Left colon (tissue), 2 donors: ENCODE data around the gene ZEB2. TPM values are rescaled to one million over a fixed set of nuclear protein-coding genes. Genes with fewer than 3 reads are reported as not detected.

Experiments used
- ATAC-seq: fragments of 200-7000 bp; cut with Tn5 transposase; one replicate; pipeline ENCODE4 v1.9.1; 2020; ENCODE audit warnings: mild to moderate bottlenecking, moderate library complexity
- DNase-seq, 2 donors: peaks; one replicate each; pipeline ENCODE4 v3.0.0-alpha.2; 2020
- intact Hi-C, 2 donors: fragments of 100-400 bp; cut with DNase I in 1 of 2; cut with micrococcal nuclease in 1 of 2; formaldehyde crosslinking; loops; one replicate each; pipeline versions ENCODE4 v1.11.2 to v1.14.0; 2022; cut with DNase I, micrococcal nuclease
- total RNA-seq, 2 donors: library from RNA; stranded (reverse); fragmentation: NEBNext Ultra II Directional; extraction: Animal tissue kit (Norgen Biotek cat#: 25700); gene quantifications; one replicate each; pipeline ENCODE4 v1.2.1, GENCODE V29; 2021
- donor health status: DM: no; HTN: no; CAD: no.
- donor health status: DM: yes; HTN: yes; CAD: no.

ZEB2 gene
- total RNA-seq, 2 donors from 2014 or later: 15.4 to 41.1 TPM

GRCh38 chr2:144443837-144444817, 75.8 kb downstream of the ZEB2 start:
- DNase-seq (no peak), ATAC-seq (no peak)
- intact Hi-C loops: no loop called here

- intact Hi-C loops: no loop called here
- DNase-seq: no peak
- ATAC-seq: no peak
Measured at GRCh38 chr2:144441711-144442141, 78.2 kb downstream of the ZEB2 start.

GRCh38 chr2:144439993-144440392, 79.9 kb downstream of the ZEB2 start:
- intact Hi-C loops: no loop called here
- ATAC-seq: no peak
- no peak for DNase-seq

- ATAC-seq (no peak), DNase-seq (no peak)
- intact Hi-C loops: no loop called here
Measured at GRCh38 chr2:144438801-144439631, 80.9 kb downstream of the ZEB2 start.

- no peak for DNase-seq
- ATAC-seq: peak; percentile 84
- intact Hi-C loops: no loop called here
Measured at GRCh38 chr2:144437636-144438035, 82.3 kb downstream of the ZEB2 start.

GRCh38 chr2:144434425-144435222, 85.3 kb downstream of the ZEB2 start:
- no peak for DNase-seq
- intact Hi-C loops: no loop called here
- ATAC-seq: no peak

- DNase-seq: no peak
- no peak for ATAC-seq
- intact Hi-C loops: no loop called here
Measured at GRCh38 chr2:144432921-144433320, 87.0 kb downstream of the ZEB2 start.

GRCh38 chr2:144431998-144432397, 87.9 kb downstream of the ZEB2 start:
- intact Hi-C loops: no loop called here
- no peak for ATAC-seq
- DNase-seq: no peak

GRCh38 chr2:144431392-144431783, 88.5 kb downstream of the ZEB2 start:
- intact Hi-C loops: no loop called here
- ATAC-seq (no peak), DNase-seq (no peak)

- ATAC-seq: no peak
- intact Hi-C loops: no loop called here
- no peak for DNase-seq
Measured at GRCh38 chr2:144430722-144431391, 89.1 kb downstream of the ZEB2 start.

- ATAC-seq (no peak), DNase-seq (no peak)
Measured at GRCh38 chr2:144429396-144430112, 90.4 kb downstream of the ZEB2 start.

GRCh38 chr2:144426981-144427479, 92.9 kb downstream of the ZEB2 start:
- ATAC-seq (no peak), DNase-seq (no peak)
- intact Hi-C loops: no loop called here

More at GRCh38 chr2:144429396-144430112, 90.4 kb downstream of the ZEB2 start:
- intact Hi-C loops: no loop called here

- intact Hi-C loops: no loop called here
- ATAC-seq (no peak), DNase-seq (no peak)
Measured at GRCh38 chr2:144426355-144426754, 93.6 kb downstream of the ZEB2 start.

GRCh38 chr2:144424559-144425240, 95.2 kb downstream of the ZEB2 start:
- ATAC-seq (no peak), DNase-seq (no peak)
- intact Hi-C loops: no loop called here

GRCh38 chr2:144421606-144422510, 98.1 kb downstream of the ZEB2 start:
- ATAC-seq (no peak), DNase-seq (no peak)
- intact Hi-C loops: no loop called here

- ATAC-seq: no peak
- intact Hi-C loops: no loop called here
Measured at GRCh38 chr2:144419218-144419617, 100.7 kb downstream of the ZEB2 start.

More at GRCh38 chr2:144419218-144419617, 100.7 kb downstream of the ZEB2 start:
- DNase-seq: no peak
